Uterus (tissue), 2 donors: ENCODE results near the gene TMEM222.

Source experiments
- CTCF ChIP-seq, 4 experiments: fragments of 200-600 bp in 2 of 4; fragments of 450-650 bp in 2 of 4; sonication (generic) in 2 of 4; IDR thresholded peaks; one replicate each; pipeline ENCODE4 v1.5.1; 2016 to 2019; ENCODE audit warnings: antibody characterized with exemption in 4 of 4, mild to moderate bottlenecking in 2 of 4, moderate library complexity in 1 of 4
- POLR2A ChIP-seq, 2 donors: fragments of 450-650 bp; IDR thresholded peaks; one replicate each; pipeline ENCODE4 v1.6.1; 2016; ENCODE audit warnings: antibody characterized with exemption in 2 of 2, mild to moderate bottlenecking in 1 of 2, moderate library complexity in 1 of 2

GRCh38 chr1:27351541-27352107 is 29.7 kb downstream of the TMEM222 start:
- TF ChIP-seq CTCF (IDR thresholded peaks at IDR 0.05) (peak in 1 of 4 experiments; percentile 4), POLR2A (IDR thresholded peaks at IDR 0.05) (no peak)
